ENCODE results near the gene GRAP.

GRAP gene

DNA sequence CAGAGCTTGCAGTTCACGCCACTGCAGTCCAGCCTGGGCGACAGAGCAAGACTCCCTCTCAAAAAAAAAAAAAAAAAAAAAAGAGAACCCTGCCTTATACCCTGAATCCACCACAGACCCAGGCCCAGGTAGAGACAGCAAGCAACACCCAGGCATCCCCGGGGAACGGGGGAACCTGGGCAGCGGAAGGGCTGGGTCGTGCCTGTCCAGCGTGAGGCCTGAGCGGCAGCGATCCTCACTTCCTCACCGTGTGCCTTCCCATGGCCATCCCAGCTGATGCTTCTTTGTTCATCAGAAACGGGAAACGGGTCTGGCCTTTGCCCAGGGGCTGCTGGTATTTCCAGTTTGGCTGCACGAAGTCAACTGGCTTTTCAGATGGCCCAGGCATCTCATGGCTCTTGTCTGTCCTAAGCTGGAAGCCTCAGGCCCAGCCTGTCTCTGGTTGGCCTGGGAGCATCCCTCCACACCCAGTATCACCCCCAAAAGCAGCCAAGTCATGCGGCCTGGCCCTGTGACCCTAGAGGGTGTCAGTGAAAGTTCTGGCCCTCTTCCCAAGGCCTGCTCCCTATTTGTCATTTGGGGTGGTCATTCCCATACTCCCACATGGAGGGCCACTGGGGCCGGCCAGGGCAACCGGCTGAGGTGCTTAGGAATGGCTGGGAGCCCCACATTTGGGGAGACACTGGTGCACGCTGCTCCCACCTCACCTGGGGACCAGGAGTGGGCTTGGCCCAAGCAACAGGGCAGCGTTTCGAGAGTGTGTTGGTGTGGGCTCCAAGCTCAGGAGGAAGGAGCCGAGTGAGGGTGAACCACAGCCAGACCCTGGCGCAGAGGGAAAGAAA, 62.3 kb downstream of the GRAP start:
- no peak for DNase-seq (ENCODE audit: low read depth in 2 of 2)

GRCh38 chr17:18981642-18982424, 64.9 kb downstream of the GRAP start:
- peak in 1 of 2 donors; percentile 28 for DNase-seq (ENCODE audit: low read depth in 2 of 2)

DNA sequence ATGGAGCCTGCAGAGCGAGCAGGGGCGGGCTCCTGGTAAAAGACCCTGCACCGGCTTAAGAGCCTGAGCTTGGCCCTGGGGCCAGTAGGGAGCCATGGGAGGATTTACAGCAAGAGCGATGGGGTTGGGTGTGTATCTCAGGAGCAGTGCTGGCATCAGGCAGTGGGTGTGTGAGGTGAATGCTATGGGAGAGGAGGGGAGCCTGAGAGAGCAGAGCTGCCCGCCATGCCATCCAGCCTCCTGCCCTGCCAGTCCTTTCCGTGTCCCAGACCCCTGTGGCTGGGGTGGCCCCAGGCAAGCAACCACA, 65.5 kb downstream of the GRAP start:
- no peak for DNase-seq (ENCODE audit: low read depth in 2 of 2)

DNA sequence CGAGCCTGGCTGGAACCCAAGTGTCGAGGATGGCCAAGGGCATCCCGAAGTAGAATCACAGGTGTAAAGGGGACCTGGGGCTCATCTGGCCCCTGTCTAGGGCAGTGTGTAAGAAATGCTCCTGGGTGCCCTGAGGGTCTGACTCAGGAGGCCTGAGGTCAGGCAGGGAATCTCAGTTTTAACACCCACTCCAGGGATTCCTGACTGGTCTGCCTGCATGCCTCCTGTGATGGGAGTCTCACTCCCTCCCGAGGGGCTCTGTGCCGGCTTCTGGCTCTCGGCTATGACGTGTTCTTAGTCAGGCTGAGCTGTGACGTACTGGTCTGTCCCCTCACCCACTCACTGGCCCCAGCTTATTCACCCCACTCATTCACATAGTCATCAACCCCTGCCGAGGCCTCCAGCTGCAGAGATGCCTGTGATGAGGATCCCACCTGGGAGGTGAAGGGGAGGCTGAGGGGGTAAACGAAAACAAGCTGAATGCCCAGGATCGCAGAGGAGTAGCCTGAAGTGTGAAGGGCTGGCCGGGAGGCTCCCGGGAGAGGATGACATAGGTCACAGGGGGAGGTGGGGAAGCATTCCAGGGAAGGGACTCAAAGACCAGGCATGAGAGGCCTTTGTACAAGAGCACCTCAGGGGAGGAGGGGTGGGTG, 65.9 kb downstream of the GRAP start:
- no peak for DNase-seq (ENCODE audit: low read depth in 2 of 2)

- no peak for DNase-seq (ENCODE audit: low read depth in 2 of 2)
Observed at GRCh38 chr17:18978655-18979054, 68.1 kb downstream of the GRAP start.

- no peak for DNase-seq (ENCODE audit: low read depth in 2 of 2)
Observed at GRCh38 chr17:18978050-18978449, 68.7 kb downstream of the GRAP start.

- DNase-seq (ENCODE audit: low read depth in 2 of 2), result no peak
Observed at GRCh38 chr17:18977646-18978045, 69.1 kb downstream of the GRAP start.

DNA sequence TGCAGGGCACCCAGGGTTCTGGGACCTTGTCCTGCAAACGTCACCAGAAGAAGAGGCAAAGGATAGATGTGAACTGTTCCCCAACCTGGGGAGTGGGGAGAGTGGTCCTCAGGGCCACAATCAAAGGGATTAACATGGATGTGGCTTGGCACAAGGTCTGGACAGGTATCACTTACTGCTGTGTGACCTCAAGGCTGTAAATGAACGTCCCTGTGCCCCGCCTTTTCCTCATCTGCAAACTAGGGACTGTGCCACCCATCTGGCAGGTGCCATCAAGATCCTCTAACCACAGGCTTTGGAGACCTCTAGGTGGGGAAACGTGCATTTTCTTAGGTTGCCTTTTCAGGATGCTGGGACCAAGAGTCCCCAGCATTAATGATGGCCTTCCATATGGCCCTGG, 69.7 kb downstream of the GRAP start:
- no peak for DNase-seq (ENCODE audit: low read depth in 2 of 2)

DNA sequence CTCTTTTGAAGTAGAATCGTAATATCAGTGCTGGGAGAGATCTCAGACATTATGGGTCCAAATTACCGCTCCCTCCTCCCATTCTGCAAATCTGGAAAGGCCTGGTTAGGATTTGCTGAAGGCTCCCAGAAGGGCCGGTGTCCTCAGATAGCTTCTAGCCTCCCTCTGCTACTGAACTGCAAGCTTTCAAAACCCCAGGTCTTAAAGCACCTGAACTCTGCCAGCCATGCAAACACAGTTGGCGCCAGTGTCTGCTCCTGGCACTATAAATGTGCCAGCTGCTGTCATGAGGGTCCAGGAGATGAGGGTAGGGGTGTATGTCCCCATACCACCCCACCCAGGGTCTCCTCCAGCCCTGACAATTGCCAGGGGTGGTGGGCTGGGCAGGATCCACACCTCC, 70.6 kb downstream of the GRAP start:
- DNase-seq (ENCODE audit: low read depth in 2 of 2), result no peak

DNA sequence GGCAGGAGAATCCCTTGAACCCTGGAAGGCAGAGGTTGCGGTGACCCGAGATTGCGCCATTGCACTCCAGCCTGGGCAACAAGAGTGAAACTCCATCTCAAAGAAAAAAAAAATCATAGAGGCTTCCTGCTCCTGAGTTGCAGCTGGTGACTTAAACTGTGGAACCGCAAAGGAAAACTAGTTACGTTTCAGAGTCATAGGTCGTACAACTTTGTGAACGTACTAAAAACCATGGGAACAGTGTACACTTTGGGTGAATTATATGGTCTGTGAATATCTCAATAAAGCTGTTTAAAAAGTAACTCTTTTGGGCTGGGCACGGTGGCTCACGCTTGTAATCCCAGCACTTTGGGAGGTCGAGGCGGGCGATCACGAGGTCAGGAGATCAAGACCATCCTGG, 71.2 kb downstream of the GRAP start:
- DNase-seq (ENCODE audit: low read depth in 2 of 2), result no peak

DNA sequence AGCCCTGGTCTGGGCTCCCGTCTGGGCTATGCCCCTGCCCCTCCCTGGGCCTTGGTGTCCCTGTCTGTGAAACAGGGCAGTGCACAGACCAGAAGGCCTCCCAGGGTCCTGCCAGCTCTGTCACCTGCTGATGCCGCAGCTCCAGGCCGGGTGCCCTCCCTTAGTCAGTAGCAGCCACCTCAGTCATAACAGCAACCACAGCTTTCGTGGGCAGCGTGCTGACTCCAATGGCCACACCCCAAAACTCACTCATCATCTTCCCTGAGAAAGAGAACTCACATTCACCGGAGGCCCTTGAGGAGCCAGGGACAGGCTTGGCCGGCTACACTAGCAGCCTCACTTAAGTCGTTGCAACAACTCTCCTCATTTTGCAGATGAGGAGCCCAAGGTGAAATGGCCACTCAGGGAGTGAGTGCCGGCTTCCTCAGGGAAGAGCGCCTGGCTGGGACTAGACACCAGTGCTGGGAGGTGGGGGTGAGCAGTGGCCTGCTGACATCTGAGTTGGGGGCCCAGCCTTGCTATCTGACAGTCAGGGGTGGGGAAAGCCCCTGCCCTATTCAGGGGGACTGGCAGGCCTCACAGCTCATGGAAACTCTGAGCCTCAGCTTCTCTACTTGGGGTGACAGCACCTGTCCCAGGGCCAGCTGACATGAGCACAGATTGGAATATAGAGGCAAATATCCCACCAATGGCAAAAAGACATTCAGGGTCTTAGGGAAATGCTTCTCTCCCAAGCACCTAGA, 72.2 kb downstream of the GRAP start:
- peak in 1 of 2 donors; percentile 32 for DNase-seq (ENCODE audit: low read depth in 2 of 2)

DNA sequence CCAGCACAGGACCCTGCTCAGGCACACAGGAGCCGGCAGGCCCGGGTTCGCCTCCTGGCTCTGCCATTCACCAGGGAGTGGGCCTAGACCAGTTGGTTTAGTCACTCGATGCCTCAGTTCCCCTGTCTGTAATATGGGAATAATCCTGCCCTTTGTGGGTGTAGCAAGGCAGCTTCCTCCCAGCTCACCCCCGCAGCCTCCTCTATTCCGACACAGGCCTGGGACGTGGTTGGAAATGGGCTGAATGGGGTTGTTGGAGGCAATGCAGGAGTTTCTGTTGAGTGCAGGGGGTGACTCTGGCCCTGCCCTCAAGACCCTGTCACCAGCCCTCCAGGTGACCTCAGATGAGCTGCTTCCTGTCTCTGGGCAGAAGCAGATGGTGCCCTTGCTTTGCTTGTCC, 75.0 kb downstream of the GRAP start:
- DNase-seq (ENCODE audit: low read depth in 2 of 2), result no peak

All from stimulated activated CD8-positive, alpha-beta memory T cell treated with anti-CD3 and anti-CD28 coated beads, Interleukin-15, amount 100 ng/mL, for 48 hours (primary cell).